ENCODE measurements around the gene CTRB2.
"Not testable (repeated sequence)": the region's sequence is repeated elsewhere in the genome, so short reads cannot be mapped to it uniquely, and the experiment has no call there.

Gene CTRB2

GRCh38 chr16:75228143-75228976 lies 21.4 kb upstream of the CTRB2 start:
- FAIRE-seq: no peak
- DNase-seq (ENCODE audit: insufficient read length, low spot score): no peak
- TF ChIP-seq CTCF (IDR thresholded peaks at IDR 0.05; ENCODE audit: insufficient read depth, missing control alignments): no peak

GRCh38 chr16:75227361-75228142 lies 20.6 kb upstream of the CTRB2 start:
- TF ChIP-seq CTCF (IDR thresholded peaks at IDR 0.05; ENCODE audit: insufficient read depth, missing control alignments): no peak
- no peak for FAIRE-seq
- no peak for DNase-seq (ENCODE audit: insufficient read length, low spot score)

GRCh38 chr16:75226550-75227360 lies 19.8 kb upstream of the CTRB2 start:
- TF ChIP-seq CTCF (IDR thresholded peaks at IDR 0.05; ENCODE audit: insufficient read depth, missing control alignments): no peak
- no peak for FAIRE-seq

GRCh38 chr16:75225678-75226515 lies 18.9 kb upstream of the CTRB2 start:
- FAIRE-seq (no peak), DNase-seq (ENCODE audit: insufficient read length, low spot score) (no peak)
- no peak for TF ChIP-seq CTCF (IDR thresholded peaks at IDR 0.05; ENCODE audit: insufficient read depth, missing control alignments)

More at GRCh38 chr16:75226550-75227360, 19.8 kb upstream of the CTRB2 start:
- no peak for DNase-seq (ENCODE audit: insufficient read length, low spot score)

- no peak for DNase-seq (ENCODE audit: insufficient read length, low spot score)
- no peak for TF ChIP-seq CTCF (IDR thresholded peaks at IDR 0.05; ENCODE audit: insufficient read depth, missing control alignments)
- FAIRE-seq: no peak
These were observed 18.1 kb upstream of the CTRB2 start for GRCh38 chr16:75225092-75225491.

- no peak for FAIRE-seq
These were observed 17.5 kb upstream of the CTRB2 start for GRCh38 chr16:75224306-75225082.

GRCh38 chr16:75223129-75223528 lies 16.2 kb upstream of the CTRB2 start:
- not testable (repeated sequence) for DNase-seq (ENCODE audit: insufficient read length, low spot score); FAIRE-seq

More at GRCh38 chr16:75224306-75225082, 17.5 kb upstream of the CTRB2 start:
- no peak for DNase-seq (ENCODE audit: insufficient read length, low spot score)
- TF ChIP-seq CTCF (IDR thresholded peaks at IDR 0.05; ENCODE audit: insufficient read depth, missing control alignments): no peak

All from D721Med (cell line).